Measurements from ENCODE around the gene SSU72.

GRCh38 chr1:1528301-1529267, 46.1 kb downstream of the SSU72 start:
- TF ChIP-seq CTCF (conservative IDR thresholded peaks at IDR 0.05; ENCODE audit: low read length) (no peak), EZH2phosphoT487 (IDR thresholded peaks at IDR 0.05; ENCODE audit: borderline replicate concordance) (no peak)

Data from Loucy (cell line).